Colonic mucosa (tissue), 4 donors: ENCODE measurements around the gene TMEM43. TPM values are rescaled to one million over a fixed set of nuclear protein-coding genes. Genes with fewer than 3 reads are reported as not detected.

Experiments
- DNase-seq: peaks from one replicate; pipeline ENCODE4 v3.0.0-alpha.2; 2020
- H3K27ac ChIP-seq: fragments of 200-600 bp; one replicate; pipeline ENCODE4 v1.8.0; 2021
- H3K27me3 ChIP-seq: fragments of 200-600 bp; one replicate; pipeline ENCODE4 v1.8.0; 2021
- H3K36me3 ChIP-seq: fragments of 200-600 bp; one replicate; pipeline ENCODE4 v1.8.0; 2021
- H3K4me1 ChIP-seq: fragments of 200-600 bp; one replicate; pipeline ENCODE4 v1.8.0; 2021; ENCODE audit warnings: mild to moderate bottlenecking
- H3K4me3 ChIP-seq: fragments of 200-600 bp; one replicate; pipeline ENCODE4 v1.8.0; 2021
- H3K9ac ChIP-seq, 2 donors: one replicate each; pipeline ENCODE4 v1.7.0; 2013; ENCODE audit warnings: control low read depth in 2 of 2, low read depth in 2 of 2, low read length in 2 of 2
- H3K9me3 ChIP-seq: fragments of 200-600 bp; one replicate; pipeline ENCODE4 v1.8.0; 2021
- CTCF ChIP-seq: fragments of 200-600 bp; IDR thresholded peaks from one replicate; pipeline ENCODE4 v1.8.0; 2022; ENCODE audit warnings: antibody characterized with exemption, mild to moderate bottlenecking
- intact Hi-C: fragments of 100-400 bp; cut with DNase I; formaldehyde crosslinking; loops from one replicate; pipeline ENCODE4 v1.14.1; 2022
- total RNA-seq, 2 donors: library from RNA; stranded (reverse); fragmentation: NEBNext Ultra II Directional in 1 of 2; extraction: Animal tissue kit (Norgen Biotek cat#: 25700) in 1 of 2; gene quantifications; one replicate each; pipeline ENCODE4 v1.2.1, GENCODE V29; 2021
- donor health status: healthy.
- donor health status: DM: no; HTN: no; CAD: no.
- donor health status: DM: no; HTN: no; CAD: no.

Gene TMEM43
- total RNA-seq, 2 donors from 2014 or later: 25.4 to 31.1 TPM

GRCh38 chr3:14183015-14183577, 58.2 kb downstream of the TMEM43 start:
- Histone ChIP-seq H3K9me3 (no peaks in the 10 kb centered on the region), H3K27me3 (no peaks in the 10 kb centered on the region), H3K36me3 (peaks cover 13% of the 10 kb centered on the region), H3K4me1 (peaks cover 10% of the 10 kb centered on the region), H3K4me3 (no peak overlapping the region), H3K9ac (no peak overlapping the region), H3K27ac (no peak overlapping the region)
- no peak for DNase-seq
- no peak for TF ChIP-seq CTCF
- intact Hi-C loops: no loop called here

- H3K4me1 ChIP-seq: no peaks in the 10 kb centered on the region
- no peaks in the 10 kb centered on the region for H3K27me3 ChIP-seq
- DNase-seq: no peak
- TF ChIP-seq CTCF: no peak
- no peak overlapping the region for H3K4me3 ChIP-seq
- H3K9me3 ChIP-seq: no peaks in the 10 kb centered on the region
- no peak overlapping the region for H3K27ac ChIP-seq
- intact Hi-C loops: no loop called here
- H3K9ac ChIP-seq: no peak overlapping the region
- peaks cover 13% of the 10 kb centered on the region for H3K36me3 ChIP-seq
Measured at GRCh38 chr3:14186854-14187458, 62.1 kb downstream of the TMEM43 start.

GRCh38 chr3:14188041-14188754, 63.3 kb downstream of the TMEM43 start:
- no peak for DNase-seq
- no peaks in the 10 kb centered on the region for H3K27me3 ChIP-seq
- H3K27ac ChIP-seq: no peak overlapping the region
- peaks cover 5% of the 10 kb centered on the region for H3K36me3 ChIP-seq
- no peak overlapping the region for H3K4me3 ChIP-seq
- H3K9ac ChIP-seq: no peak overlapping the region
- H3K9me3 ChIP-seq: no peaks in the 10 kb centered on the region
- no peak for TF ChIP-seq CTCF
- H3K4me1 ChIP-seq: no peaks in the 10 kb centered on the region
- intact Hi-C loops: no loop called here

Other genes with a start within 250 kb of the TMEM43 start
- not detected for gene WNT7A, start 245.0 kb upstream of the TMEM43 start, total RNA-seq
- gene CHCHD4, start 182 bp upstream of the TMEM43 start, total RNA-seq: 10 to 100 TPM; 14.5 to 25.4 TPM
- gene XPC, start 53.5 kb downstream of the TMEM43 start, total RNA-seq: 10 to 100 TPM; 14.7 to 23.3 TPM
- gene LSM3, start 53.8 kb downstream of the TMEM43 start, total RNA-seq: 10 to 100 TPM; 12.4 to 16.4 TPM